Mammary epithelial cell (primary cell): Measurements from ENCODE around the gene AMY2B.

Source experiments
- CTCF ChIP-seq, 2 donors: IDR thresholded peaks in 1 of 2; conservative IDR thresholded peaks in 1 of 2; 2 replicates each; pipeline ENCODE4 v1.5.1; 2011 to 2012; ENCODE audit warnings: inconsistent platforms in 2 of 2, low read length in 2 of 2, mild to moderate bottlenecking in 2 of 2, control low read depth in 1 of 2, low read depth in 1 of 2; ENCODE audit not compliant: insufficient read depth in 1 of 2; ENCODE audit errors: extremely low read depth in 1 of 2
- EZH2 ChIP-seq: IDR thresholded peaks from 2 replicates; pipeline ENCODE4 v1.6.1; 2012; ENCODE audit warnings: low read length, inconsistent platforms, borderline replicate concordance

GRCh38 chr1:103563056-103563455, 8.3 kb upstream of the AMY2B start:
- TF ChIP-seq CTCF (conservative IDR thresholded peaks at IDR 0.05 in 1 of 2, IDR thresholded peaks at IDR 0.05 in 1 of 2; ENCODE audit: extremely low read depth in 1 of 2, insufficient read depth in 1 of 2, low read depth in 1 of 2, low read length in 2 of 2) = no peak
- TF ChIP-seq EZH2 = no peak
